ENCODE results near the gene UTRN. TPM values are rescaled to one million over a fixed set of nuclear protein-coding genes. Genes with fewer than 3 reads are reported as not detected.

The UTRN gene
- polyA plus RNA-seq, 1 donor (not counting 4 experiments of a cell fraction or from before 2014, with no cell fraction given): 23.7 TPM

DNA sequence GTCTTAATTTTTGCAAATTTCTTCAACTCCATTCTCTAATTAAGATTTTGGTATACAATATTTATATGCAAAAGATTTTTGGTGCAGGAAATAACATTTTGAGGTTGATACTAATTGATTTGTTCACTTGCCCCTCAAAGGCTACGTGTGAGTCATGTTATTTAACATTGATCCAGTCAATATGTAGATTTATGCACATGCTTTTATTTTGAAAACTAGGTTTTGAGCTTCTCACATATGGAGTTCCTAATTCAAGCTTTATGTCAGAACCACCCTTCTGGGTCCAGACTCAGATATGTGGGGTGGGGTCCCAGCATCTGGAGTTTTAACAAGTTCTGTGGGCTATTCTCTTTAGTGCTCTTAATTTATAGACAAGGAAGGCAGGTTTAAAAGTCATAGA lies 13.8 kb downstream of the UTRN start:
- peaks cover 0 to 2% of the 10 kb centered on the region in 2 experiments for H3K36me3 ChIP-seq (ENCODE audit: control insufficient read depth in 2 of 2, extremely low read depth in 1 of 2, insufficient read depth in 2 of 2, low read length in 2 of 2)
- dilution Hi-C loops (cut with MboI; ENCODE audit: extremely low pct_ligation_motif_present, low sequenced_read_pairs): no loop called here
- H3K9me1 ChIP-seq (ENCODE audit: control insufficient read depth, extremely low read depth, insufficient read depth, low read length): no peaks in the 10 kb centered on the region
- no peaks in the 10 kb centered on the region for H3K27me3 ChIP-seq (ENCODE audit: control insufficient read depth, extremely low read depth, insufficient read depth, low read length)
- H3K79me2 ChIP-seq (ENCODE audit: control insufficient read depth, insufficient read depth, low read length): no peaks in the 10 kb centered on the region
- no peak for TF ChIP-seq EZH2 (IDR thresholded peaks at IDR 0.05; ENCODE audit: low read length)
- TF ChIP-seq, protein P1, sequence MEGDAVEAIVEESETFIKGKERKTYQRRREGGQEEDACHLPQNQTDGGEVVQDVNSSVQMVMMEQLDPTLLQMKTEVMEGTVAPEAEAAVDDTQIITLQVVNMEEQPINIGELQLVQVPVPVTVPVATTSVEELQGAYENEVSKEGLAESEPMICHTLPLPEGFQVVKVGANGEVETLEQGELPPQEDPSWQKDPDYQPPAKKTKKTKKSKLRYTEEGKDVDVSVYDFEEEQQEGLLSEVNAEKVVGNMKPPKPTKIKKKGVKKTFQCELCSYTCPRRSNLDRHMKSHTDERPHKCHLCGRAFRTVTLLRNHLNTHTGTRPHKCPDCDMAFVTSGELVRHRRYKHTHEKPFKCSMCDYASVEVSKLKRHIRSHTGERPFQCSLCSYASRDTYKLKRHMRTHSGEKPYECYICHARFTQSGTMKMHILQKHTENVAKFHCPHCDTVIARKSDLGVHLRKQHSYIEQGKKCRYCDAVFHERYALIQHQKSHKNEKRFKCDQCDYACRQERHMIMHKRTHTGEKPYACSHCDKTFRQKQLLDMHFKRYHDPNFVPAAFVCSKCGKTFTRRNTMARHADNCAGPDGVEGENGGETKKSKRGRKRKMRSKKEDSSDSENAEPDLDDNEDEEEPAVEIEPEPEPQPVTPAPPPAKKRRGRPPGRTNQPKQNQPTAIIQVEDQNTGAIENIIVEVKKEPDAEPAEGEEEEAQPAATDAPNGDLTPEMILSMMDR (optimal IDR thresholded peaks at IDR 0.05 in 1 of 3, IDR thresholded peaks at IDR 0.05 in 1 of 3, conservative IDR thresholded peaks at IDR 0.05 in 1 of 3; ENCODE audit: extremely low read depth in 1 of 3, insufficient read depth in 2 of 3, low read length in 3 of 3): no peak
- no peak overlapping the region for H3K9ac ChIP-seq (ENCODE audit: control insufficient read depth, extremely low read depth, insufficient read depth, low read length)
- no peak overlapping the region for H2AFZ ChIP-seq (ENCODE audit: control insufficient read depth, low read length)
- H3K4me1 ChIP-seq (ENCODE audit: control insufficient read depth, extremely low read depth, insufficient read depth, low read length): peaks cover 9% of the 10 kb centered on the region
- no peaks in the 10 kb centered on the region for H3K9me3 ChIP-seq (ENCODE audit: control insufficient read depth, low read depth, low read length)
- FAIRE-seq: no peak
- H3K27ac ChIP-seq (ENCODE audit: control insufficient read depth, insufficient read depth, low read length): no peak overlapping the region
- H3K4me2 ChIP-seq (ENCODE audit: control insufficient read depth, extremely low read depth, insufficient read depth, low read depth, low read length): no peak overlapping the region
- H3K4me3 ChIP-seq (ENCODE audit: control insufficient read depth in 2 of 3, extremely low read depth in 1 of 3, insufficient read depth in 2 of 3, low read depth in 1 of 3, low read length in 3 of 3): no peak overlapping the region
- no peaks in the 10 kb centered on the region for H4K20me1 ChIP-seq (ENCODE audit: control insufficient read depth, extremely low read depth, insufficient read depth, low read length)
- no peak for DNase-seq (ENCODE audit: low read depth, low spot score)

GRCh38 chr6:144302701-144303372 lies 17.7 kb downstream of the UTRN start:
- no peaks in the 10 kb centered on the region for H3K4me1 ChIP-seq (ENCODE audit: control insufficient read depth, extremely low read depth, insufficient read depth, low read length)
- no peaks in the 10 kb centered on the region for H3K27me3 ChIP-seq (ENCODE audit: control insufficient read depth, extremely low read depth, insufficient read depth, low read length)
- FAIRE-seq (no peak), DNase-seq (ENCODE audit: low read depth, low spot score) (no peak)
- H3K9ac ChIP-seq (ENCODE audit: control insufficient read depth, extremely low read depth, insufficient read depth, low read length): no peak overlapping the region
- H3K4me2 ChIP-seq (ENCODE audit: control insufficient read depth, extremely low read depth, insufficient read depth, low read depth, low read length): no peak overlapping the region
- peaks cover 0 to 2% of the 10 kb centered on the region in 2 experiments for H3K36me3 ChIP-seq (ENCODE audit: control insufficient read depth in 2 of 2, extremely low read depth in 1 of 2, insufficient read depth in 2 of 2, low read length in 2 of 2)
- no peak overlapping the region for H3K27ac ChIP-seq (ENCODE audit: control insufficient read depth, insufficient read depth, low read length)
- TF ChIP-seq, protein P1 (optimal IDR thresholded peaks at IDR 0.05 in 1 of 3, IDR thresholded peaks at IDR 0.05 in 1 of 3, conservative IDR thresholded peaks at IDR 0.05 in 1 of 3; ENCODE audit: extremely low read depth in 1 of 3, insufficient read depth in 2 of 3, low read length in 3 of 3): no peak
- TF ChIP-seq EZH2 (IDR thresholded peaks at IDR 0.05; ENCODE audit: low read length): no peak
- no peaks in the 10 kb centered on the region for H4K20me1 ChIP-seq (ENCODE audit: control insufficient read depth, extremely low read depth, insufficient read depth, low read length)
- no peak overlapping the region for H3K4me3 ChIP-seq (ENCODE audit: control insufficient read depth in 2 of 3, extremely low read depth in 1 of 3, insufficient read depth in 2 of 3, low read depth in 1 of 3, low read length in 3 of 3)
- H3K79me2 ChIP-seq (ENCODE audit: control insufficient read depth, insufficient read depth, low read length): no peaks in the 10 kb centered on the region
- no peak overlapping the region for H2AFZ ChIP-seq (ENCODE audit: control insufficient read depth, low read length)
- dilution Hi-C loops (cut with MboI; ENCODE audit: extremely low pct_ligation_motif_present, low sequenced_read_pairs): no loop called here
- no peaks in the 10 kb centered on the region for H3K9me3 ChIP-seq (ENCODE audit: control insufficient read depth, low read depth, low read length)
- no peaks in the 10 kb centered on the region for H3K9me1 ChIP-seq (ENCODE audit: control insufficient read depth, extremely low read depth, insufficient read depth, low read length)
